ENCODE measurements around the gene SSUH2. TPM values are rescaled to one million over a fixed set of nuclear protein-coding genes. Genes with fewer than 3 reads are reported as not detected.

Gene SSUH2
- total RNA-seq, 1 experiment from 2014 or later: 0.94 TPM

DNA sequence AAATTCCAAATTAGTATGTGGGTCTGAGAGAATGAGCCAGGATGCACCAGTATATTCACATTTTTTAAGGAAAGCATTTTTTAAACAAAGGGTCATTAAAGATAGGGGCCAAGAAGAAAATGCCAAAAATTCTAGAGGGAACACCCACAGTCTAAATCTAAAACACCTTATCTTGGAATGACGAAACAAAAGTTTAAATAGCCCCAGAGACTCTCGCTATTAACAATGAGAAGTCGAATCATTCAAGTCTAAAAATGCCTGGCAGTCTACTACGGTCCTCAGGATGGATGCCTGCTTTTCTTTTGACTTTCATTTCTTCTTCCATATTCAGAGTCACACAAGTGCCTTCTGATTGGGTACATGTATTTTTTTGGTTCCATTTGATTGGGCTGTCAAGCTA is 66.3 kb downstream of the SSUH2 start (continued):
- no peak for TF ChIP-seq ARID4B (CRISPR knock-in tag; IDR thresholded peaks at IDR 0.05; ENCODE audit: borderline replicate concordance)
- no peak for TF ChIP-seq E2F4 (CRISPR knock-in tag; IDR thresholded peaks at IDR 0.05; ENCODE audit: borderline replicate concordance, low read depth)
- TF ChIP-seq ETV6 (CRISPR knock-in tag; IDR thresholded peaks at IDR 0.05): no peak
- TF ChIP-seq, protein P1, sequence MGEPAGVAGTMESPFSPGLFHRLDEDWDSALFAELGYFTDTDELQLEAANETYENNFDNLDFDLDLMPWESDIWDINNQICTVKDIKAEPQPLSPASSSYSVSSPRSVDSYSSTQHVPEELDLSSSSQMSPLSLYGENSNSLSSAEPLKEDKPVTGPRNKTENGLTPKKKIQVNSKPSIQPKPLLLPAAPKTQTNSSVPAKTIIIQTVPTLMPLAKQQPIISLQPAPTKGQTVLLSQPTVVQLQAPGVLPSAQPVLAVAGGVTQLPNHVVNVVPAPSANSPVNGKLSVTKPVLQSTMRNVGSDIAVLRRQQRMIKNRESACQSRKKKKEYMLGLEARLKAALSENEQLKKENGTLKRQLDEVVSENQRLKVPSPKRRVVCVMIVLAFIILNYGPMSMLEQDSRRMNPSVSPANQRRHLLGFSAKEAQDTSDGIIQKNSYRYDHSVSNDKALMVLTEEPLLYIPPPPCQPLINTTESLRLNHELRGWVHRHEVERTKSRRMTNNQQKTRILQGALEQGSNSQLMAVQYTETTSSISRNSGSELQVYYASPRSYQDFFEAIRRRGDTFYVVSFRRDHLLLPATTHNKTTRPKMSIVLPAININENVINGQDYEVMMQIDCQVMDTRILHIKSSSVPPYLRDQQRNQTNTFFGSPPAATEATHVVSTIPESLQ (CRISPR knock-in tag; IDR thresholded peaks at IDR 0.05): no peak

GRCh38 chr3:8576841-8577571 is 67.6 kb downstream of the SSUH2 start:
- Mint-ChIP-seq H3K9me3 (no peaks in the 10 kb centered on the region), H3K27ac (no peak overlapping the region), H3K27me3 (ENCODE audit: low read depth) (no peaks in the 10 kb centered on the region), H3K4me3 (no peak overlapping the region), H3K4me1 (peaks cover 6% of the 10 kb centered on the region), H3K36me3 (no peaks in the 10 kb centered on the region)
- DNase-seq (ENCODE audit: low spot score) (no peak), ATAC-seq (no peak)
- CTCF ChIA-PET: no interaction called here
- POLR2A ChIA-PET: interaction anchor here (0.6 kb wide), 1 partner anchor 10 kb away, joined by 3 read pairs; no protein-coding TSS in a partner anchor
- TF ChIP-seq USF2 (CRISPR knock-in tag; IDR thresholded peaks at IDR 0.05) (no peak), ZNF232 (CRISPR knock-in tag; IDR thresholded peaks at IDR 0.05) (no peak), NFYB (CRISPR knock-in tag; conservative IDR thresholded peaks at IDR 0.05; ENCODE audit: low read depth) (no peak), TCF7 (CRISPR knock-in tag; IDR thresholded peaks at IDR 0.05; ENCODE audit: low read depth) (no peak), STAT6 (CRISPR knock-in tag; conservative IDR thresholded peaks at IDR 0.05; ENCODE audit: low read depth) (no peak), PRDM15 (CRISPR knock-in tag; IDR thresholded peaks at IDR 0.05) (no peak), CBFB (CRISPR knock-in tag; IDR thresholded peaks at IDR 0.05; ENCODE audit: low read depth) (no peak), ATF1 (CRISPR knock-in tag; IDR thresholded peaks at IDR 0.05) (no peak), HMGA2 (CRISPR knock-in tag; IDR thresholded peaks at IDR 0.05) (no peak), OVOL2 (CRISPR knock-in tag; IDR thresholded peaks at IDR 0.05; ENCODE audit: borderline replicate concordance) (no peak), RORB (CRISPR knock-in tag; IDR thresholded peaks at IDR 0.05) (no peak), ZNF138 (CRISPR knock-in tag; conservative IDR thresholded peaks at IDR 0.05) (no peak), SMAD4 (CRISPR knock-in tag; IDR thresholded peaks at IDR 0.05) (no peak), FOXK1 (CRISPR knock-in tag; IDR thresholded peaks at IDR 0.05) (no peak)
